Activated CD8-positive, alpha-beta memory T cell treated with anti-CD3 and anti-CD28 coated beads for 1 hour (primary cell): ENCODE measurements around the gene TMEM178B.
"Not testable (repeated sequence)": the region's sequence is repeated elsewhere in the genome, so short reads cannot be mapped to it uniquely, and the experiment has no call there.

ENCODE experiments used
- DNase-seq, 2 donors: peaks; one replicate each; pipeline ENCODE4 v3.0.0-alpha.2; 2020; ENCODE audit warnings: low read depth in 1 of 2; ENCODE audit errors: extremely low read depth in 1 of 2

TMEM178B gene

DNA sequence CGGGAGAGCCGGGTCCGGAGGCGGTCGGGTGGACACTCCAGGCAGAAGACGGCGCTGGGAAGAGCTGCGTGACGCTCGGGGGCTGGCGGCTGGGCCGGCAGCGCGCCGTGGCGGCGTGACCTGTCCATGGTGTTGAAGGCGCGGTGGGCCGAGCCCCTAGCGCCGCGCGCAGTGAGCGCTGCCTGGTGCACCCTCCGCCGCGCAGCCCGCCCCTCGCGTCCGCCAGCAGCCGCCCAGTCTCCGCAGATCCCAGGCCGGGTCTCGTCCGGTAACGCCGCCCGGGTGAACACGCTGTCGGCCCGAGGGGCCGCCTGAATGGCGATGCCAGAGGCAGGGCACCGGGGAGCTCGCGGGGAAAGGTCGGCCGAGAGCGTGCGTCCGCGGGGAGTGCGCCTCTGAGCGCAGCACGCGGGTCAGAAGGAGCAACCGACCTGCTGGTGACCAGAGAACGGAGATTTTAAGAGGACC lies 657 bp upstream of the TMEM178B start:
- DNase-seq = no peak

DNA sequence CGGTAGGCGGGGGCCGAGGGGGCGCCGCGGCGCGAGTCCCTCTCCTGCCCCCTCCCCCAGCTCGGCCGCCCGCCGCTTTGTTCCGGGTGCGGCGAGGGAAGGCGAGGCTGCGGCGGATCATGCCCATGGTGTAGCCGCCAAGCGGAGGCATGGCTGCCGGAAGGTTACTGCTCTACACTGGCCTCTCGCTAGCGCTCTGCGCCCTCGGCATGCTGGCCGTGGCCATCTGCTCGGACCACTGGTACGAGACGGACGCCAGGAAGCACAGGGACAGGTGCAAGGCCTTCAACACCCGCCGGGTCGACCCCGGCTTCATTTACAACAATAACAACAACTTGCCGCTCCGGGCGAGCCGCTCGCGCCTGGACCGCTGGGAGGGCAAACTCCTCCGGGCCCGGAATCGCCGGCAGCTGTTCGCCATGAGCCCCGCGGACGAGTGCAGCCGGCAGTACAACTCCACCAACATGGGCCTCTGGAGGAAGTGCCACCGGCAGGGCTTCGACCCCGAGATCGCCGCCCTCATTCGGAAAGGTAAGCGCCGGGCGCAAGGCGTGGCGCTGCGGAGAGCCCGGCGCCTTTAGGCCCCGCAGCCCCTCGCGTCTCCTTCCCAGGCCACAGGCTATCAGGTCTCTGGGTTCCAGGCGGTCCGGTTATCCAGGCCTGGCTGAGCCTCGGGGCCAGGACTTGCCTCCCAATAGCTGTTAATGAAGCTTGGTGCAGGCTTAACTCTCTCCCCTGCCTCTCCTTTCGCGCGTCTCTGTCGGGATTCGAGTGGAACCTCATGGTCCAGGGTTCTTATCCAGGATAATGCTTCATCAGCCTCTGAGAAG lies 513 bp downstream of the TMEM178B start:
- no peak for DNase-seq

DNA sequence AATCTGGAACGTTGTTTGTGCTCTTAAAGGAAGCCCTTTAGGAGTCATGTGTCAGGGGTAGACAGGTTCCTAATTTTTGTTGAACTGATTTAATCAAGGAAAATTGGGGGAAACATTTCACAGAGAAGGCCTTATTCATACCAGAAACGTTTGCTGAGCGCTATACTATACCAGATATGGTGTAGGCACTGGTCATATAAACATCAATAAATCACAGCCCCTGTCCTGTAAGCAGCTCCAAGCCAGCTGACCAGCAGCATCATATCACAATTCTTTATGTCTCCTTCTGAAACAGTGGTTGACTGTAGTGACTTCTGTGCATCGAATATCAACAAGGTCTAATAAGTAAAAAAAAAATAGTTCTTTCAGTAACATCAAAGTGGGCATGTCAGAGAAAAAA lies 1.1 kb downstream of the TMEM178B start:
- no peak for DNase-seq

DNA sequence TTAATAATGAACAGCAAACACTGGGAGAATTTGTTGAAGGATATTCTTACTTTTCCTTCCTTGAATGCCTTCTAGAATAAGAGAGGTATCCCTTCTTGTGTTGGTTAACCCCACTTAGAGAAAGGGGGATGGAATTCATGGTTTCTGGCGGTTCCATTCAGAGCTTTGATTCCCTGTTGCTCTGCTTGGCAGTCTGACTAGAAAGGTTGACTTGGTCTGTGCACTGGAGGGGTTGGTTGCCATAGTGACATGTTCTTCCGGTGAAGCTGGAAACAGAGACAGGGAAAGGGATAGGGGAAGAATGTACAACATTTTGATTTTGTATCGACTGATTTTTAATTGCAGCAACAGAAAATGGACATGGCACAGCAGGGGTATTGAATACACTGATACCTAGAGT lies 2.5 kb downstream of the TMEM178B start:
- DNase-seq = no peak

DNA sequence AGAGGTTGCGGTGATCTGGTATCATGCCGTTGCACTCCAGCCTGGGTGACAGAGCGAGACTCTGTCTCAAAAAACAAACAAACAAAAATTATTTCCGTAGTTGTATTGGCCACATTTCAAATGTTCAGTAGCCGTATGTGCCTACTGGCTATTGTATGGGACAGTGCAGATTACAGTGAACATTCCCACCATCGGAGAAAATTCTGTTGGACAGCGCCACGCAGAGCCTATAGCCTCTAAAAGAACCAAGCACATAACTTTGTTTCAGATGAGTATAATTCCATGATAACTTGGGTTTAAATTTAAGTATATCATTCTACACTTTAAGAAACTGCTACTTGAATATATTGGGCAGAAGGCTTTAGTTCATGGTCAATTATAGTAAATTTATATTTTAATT lies 5.4 kb downstream of the TMEM178B start:
- DNase-seq = no peak

DNA sequence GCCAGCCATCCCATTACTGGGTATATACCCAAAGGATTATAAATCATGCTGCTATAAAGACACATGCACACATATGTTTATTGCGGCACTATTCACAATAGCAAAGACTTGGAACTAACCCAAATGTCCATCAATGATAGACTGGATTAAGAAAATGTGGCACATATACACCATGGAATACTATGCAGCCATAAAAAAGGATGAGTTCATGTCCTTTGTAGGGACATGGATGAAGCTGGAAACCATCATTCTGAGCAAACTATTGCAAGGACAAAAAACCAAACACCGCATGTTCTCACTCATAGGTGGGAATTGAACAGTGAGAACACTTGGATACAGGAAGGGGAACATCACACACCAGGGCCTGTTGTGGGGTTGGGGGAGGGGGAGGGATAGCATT lies 15.6 kb downstream of the TMEM178B start:
- DNase-seq = not testable (repeated sequence)

DNA sequence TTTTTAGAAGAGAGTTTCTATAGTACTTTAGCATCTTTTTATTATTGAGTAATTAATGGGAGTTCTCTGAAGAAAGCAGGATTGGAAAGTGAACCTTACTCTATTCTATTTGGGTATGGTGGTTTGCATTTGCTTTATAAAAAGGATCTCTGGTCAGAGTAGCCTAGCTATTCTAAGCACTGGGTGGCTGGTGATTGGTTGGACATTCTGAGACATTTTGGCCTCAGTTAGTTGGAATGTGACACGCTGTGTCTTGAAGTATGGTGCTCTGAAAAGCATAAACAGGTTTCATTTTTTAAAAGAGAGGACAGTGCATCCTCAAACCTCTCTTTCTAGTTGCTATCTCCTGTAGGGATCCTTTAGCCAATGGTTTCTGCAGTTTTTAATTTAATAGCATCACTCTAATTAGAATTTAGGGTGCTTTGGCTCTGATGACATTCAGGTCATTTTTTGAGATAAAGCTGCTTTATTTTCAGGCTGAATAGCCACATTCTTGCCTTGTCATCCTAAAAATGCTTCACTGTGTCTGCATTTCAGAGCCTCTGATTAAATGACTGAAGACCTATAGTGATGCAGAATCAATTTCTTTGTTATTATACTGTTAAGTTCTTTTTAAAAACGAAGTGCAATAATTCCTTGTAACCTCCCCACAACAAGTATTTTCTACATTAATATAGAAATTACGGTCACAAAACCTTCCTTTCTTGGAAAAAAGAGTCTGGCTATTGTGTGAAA lies 20.6 kb downstream of the TMEM178B start:
- no peak for DNase-seq

DNA sequence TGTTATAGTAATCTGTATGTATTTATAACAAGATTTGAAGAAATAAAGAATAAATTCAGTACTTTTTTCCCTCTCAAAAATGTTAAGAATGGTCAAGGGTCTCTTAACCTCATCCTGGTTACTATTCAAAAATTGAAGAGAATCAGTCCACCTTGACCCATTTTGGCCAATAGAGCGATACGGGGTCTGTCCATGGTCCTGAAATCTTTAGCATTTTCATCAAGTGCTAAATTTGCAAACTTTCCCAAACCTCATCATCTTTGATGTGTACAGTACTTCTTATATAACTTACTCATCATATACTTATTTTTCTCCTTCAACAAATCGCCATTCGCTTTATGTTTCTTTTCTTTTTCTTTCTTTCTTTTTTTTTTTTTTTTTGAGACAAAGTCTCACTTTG lies 23.6 kb downstream of the TMEM178B start:
- DNase-seq = no peak

DNA sequence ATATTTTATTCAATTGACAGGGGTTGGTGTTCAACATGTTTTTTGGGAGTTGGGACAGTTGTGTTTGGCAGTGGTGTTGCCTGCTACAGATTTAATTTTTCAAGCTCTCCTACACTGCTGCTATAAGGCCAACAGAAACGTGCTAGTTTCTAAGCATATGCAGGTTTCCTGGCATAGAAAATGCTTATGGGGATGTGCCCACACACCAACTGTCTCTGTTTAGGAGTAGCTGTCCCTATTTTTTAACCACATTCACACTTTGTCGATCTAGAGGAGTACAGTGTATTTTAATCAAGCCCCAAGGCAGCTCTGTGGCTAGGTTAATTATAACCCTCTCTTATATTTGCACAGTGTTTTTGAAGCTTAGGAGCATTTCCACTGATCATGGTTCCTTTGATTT lies 28.6 kb downstream of the TMEM178B start:
- DNase-seq = no peak

DNA sequence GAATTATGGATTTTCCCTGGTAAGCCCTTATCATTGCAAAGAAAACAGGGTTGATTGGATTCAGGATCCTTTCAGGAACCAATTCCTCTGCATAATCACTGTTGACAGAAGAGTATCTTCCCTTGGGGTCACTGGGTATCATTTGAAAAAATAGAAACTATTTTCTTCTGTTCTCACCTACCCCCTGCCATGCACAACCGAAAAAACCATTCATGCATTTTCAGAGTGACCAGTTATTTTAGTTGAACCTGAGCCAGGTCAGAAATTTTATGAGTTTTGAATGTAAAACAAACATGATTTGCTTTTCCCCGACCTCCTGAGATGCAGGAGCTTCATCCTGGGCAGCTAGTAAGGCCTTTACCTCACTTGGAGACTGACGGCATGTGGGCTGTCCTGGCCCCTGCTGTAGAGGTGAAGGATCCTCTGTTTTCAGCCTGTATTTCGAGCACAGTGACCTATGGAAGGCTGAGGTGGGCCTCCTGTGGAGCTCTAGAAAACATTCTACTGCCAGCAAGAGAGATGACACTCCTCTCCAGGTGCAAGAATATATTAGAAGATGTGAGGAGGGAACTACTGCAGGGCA lies 30.1 kb downstream of the TMEM178B start:
- DNase-seq = no peak

DNA sequence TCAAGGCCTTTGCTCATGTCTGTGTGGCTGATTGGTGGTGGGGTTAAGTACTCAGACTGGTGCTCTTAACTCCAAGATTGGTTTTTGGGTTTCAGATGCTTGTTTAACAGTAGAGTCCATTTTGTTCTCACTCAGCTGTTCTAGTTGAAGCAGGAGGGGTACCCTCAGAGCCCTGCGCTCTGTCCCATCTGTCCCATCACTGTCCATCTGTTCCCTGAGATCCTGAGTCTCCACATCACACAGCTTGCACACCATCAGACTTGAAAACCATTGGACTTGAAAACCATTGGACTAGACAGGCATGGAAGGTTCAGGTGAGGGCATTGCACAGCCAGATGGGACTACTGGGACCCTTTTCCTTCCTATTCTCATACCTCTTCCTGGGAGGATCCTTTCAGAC lies 39.3 kb downstream of the TMEM178B start:
- no peak for DNase-seq

DNA sequence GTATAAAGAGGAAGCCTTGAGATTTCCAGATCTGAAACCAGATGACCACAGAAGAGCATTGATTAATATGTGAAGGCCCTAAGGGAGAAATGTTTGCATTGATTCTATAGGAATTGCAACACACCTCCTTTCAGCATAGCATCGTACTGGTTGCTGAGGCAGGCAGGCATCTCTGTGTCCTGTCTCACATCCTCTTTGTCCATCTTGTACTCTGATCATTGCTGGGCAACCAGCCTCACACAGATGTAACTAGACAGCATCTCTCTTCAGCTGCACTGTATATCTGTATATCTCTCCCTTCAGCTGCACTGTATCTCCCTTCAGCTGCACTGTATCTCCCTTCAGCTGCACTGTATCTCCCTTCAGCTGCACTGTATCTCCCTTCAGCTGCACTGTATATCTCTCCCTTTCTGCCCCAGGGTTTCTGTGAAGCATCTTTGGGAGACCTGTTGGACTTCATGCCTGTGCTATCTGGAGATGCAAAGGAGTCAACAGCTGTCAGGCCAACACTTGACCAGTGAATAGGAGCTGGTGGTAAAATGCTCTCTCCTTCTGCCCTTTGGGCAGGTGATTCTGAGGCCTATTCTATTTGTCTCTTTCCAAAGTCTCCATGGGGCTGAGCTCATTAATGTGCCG lies 40.3 kb downstream of the TMEM178B start:
- no peak for DNase-seq

DNA sequence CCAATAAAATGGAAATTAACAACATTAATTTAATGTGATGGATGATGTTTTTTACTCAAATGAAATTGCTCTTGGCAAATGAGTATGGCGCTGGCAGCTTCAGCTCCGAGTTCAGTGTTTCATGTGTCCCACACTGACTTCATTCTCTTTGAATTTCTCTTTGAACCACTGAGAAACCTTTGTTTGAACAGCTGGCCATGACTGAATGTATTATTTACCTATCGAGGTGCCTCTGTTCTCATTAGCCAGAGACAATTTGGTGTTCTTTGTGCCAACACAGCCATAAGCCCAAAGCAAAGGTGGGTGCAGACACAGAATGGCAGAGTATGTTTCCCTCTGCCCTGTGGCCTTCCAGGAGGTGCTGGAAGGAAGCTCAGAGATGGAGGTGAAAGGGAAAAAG lies 42.1 kb downstream of the TMEM178B start:
- DNase-seq = no peak

DNA sequence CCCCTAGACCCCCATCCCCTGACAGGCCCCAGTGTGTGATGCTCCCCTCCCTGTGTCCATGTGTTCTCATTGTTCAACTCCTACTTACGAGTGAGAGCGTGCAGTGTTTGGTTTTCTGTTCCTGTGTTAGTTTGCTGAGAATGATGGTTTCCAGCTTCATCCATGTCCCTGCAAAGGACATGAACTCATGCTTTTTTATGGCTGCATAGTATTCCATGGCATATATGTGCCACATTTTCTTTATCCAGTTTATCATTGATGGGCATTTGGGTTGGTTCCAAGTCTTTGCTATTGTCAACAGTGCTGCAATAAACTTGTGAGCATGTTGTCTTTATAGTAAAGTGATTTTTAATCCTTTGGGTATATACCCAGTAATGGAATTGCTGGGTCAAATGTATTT lies 42.8 kb downstream of the TMEM178B start:
- not testable (repeated sequence) for DNase-seq

DNA sequence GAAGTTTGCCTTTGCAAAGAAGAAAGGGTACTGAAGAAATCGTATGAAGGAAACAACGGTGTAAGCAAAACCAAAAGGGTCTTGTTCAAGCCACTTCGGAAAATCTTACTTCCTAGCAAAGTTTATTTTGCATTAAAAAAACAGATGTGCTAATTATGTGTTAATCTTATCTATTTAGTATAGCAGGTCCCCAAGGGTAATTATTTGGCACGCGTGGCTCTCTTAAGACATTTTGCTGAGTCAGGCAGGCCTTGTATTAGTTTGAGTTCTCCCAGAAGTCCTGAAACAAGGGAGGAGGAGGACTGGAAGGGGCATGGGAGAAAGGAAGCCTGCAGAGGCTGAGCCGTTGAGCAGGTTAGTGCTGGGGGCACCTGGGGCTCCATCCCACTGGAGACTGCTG lies 44.9 kb downstream of the TMEM178B start:
- no peak for DNase-seq

DNA sequence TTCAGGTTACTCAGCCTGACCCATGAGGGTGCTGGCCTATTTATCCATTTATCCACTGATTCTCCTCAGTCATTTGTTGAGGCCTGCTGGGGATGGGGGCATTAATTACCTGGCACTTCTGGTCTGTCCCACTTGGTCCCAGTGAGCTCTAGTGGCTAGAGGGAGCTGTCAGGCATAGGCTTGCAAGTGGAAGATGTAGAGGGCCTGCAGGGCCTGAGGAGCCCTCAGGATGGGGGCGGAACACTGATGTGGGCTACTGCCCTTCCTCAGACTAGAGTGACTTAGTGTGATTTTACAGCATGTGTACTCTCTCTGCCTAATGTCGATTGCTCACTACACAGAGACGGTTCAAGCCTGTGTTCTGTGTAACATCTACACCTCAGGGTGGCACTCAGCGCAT lies 45.3 kb downstream of the TMEM178B start:
- DNase-seq = no peak

DNA sequence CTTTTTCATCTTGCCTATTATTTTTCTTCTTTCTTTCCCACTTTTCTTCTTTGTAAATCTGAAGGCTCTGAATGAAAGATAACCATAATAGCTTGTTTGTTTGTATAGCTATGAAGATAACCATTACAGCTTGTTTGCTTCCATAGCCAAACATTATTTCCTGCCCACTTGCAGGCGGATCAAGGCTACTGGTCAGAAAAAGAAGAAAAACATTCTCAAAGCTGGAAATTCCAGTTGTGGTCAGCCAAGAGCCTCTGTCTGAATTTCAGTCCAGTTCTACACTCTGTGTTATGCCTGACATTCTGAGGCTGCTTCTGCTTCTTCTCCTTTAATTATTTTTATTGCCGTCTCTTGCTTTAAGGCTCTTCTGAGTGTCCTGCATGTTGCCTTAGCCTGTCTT lies 48.9 kb downstream of the TMEM178B start:
- DNase-seq = no peak

DNA sequence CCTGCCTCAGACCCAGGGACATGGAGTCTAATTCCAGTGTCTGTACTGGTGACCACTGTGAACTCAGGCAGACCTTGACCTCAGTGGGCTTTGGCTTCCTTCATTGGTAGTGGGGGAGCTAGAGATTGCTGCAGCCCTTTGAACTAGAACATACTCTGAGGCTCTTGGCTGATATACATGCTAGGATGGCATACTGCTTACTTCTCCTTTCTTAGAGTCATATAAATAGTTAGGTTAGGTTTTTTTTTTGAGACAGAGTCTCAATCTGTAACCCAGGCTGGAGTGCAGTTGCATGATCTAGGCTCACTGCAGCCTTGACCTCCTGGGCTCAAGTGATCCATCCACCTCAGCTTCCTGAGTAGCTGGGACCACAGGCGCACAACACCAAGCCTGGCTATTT lies 49.7 kb downstream of the TMEM178B start:
- no peak for DNase-seq

DNA sequence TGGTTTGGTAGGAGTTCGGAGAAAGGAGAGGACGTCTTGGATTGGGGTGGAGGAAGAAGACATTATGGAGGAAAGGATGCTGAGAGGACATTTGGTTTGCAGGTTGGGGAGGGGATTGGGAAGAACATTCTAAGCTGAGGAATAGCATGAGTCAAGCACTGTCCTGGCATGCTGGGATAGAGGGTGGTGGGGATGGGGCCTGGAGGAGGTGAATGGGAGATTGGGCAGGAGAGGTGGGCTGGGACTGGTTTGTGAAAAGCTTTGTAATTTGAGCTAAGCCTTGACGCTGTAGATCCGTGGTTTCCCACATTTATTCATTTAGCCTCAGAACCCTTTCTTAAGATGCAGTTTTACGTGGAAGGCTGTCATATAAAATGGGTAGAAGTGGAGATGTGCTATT lies 52.2 kb downstream of the TMEM178B start:
- no peak for DNase-seq

DNA sequence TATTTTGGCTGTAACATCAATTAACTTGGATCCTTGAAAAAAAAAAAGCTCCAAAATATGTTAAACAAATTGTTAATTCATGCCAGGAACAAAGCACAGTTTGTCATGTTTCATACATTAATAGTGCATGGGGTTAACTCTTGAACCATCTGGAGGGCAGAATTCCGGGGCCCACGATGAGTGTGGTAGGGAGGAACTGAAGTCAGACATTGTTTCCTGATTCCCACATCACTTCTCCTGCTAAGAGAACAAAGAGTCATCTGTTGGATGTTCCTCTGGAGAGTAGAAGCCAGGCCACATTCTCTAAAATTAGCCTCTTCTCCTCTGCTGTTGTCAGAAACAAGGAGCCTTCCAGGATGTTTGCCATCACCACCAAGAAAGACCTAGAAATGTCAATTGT lies 54.6 kb downstream of the TMEM178B start:
- DNase-seq = no peak

DNA sequence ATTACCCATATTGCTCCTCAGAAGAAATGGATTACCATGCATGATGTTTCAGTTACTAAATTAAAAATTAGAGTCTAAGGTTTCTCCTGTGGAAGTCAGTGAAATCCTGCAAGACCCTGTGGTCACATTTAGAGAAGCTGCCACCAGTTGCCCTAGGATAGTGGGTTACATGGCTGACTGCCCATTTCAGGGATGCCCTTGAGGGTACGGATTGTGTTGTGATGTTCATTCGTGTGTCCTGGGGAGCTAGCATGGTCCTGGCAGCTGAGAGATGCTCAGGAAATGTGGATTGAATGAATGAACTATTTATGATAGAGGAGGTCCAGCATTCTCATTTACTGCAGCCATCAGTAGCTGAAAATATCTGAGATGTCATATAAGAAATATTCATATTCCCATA lies 55.1 kb downstream of the TMEM178B start:
- DNase-seq = no peak
